Stimulated activated CD8-positive, alpha-beta memory T cell treated with anti-CD3 and anti-CD28 coated beads, Interleukin-2, amount 100 ng/mL, for 1 hour (primary cell): ENCODE data around the gene MAP3K2.
"Not testable (repeated sequence)": the region's sequence is repeated elsewhere in the genome, so short reads cannot be mapped to it uniquely, and the experiment has no call there.

Experiments
- DNase-seq, 2 donors: peaks; one replicate each; pipeline ENCODE4 v3.0.0-alpha.2; 2020; ENCODE audit warnings: low read depth in 2 of 2

MAP3K2 gene

GRCh38 chr2:127382831-127383230 lies 4.9 kb downstream of the MAP3K2 start:
- DNase-seq, result no peak

- DNase-seq, result no peak
Measured at GRCh38 chr2:127381762-127382161, 6.0 kb downstream of the MAP3K2 start.

- DNase-seq, result no peak
Measured at GRCh38 chr2:127379712-127380355, 7.9 kb downstream of the MAP3K2 start.

- no peak for DNase-seq
Measured at GRCh38 chr2:127378720-127379119, 9.1 kb downstream of the MAP3K2 start.

- no peak for DNase-seq
Measured at GRCh38 chr2:127377262-127377661, 10.5 kb downstream of the MAP3K2 start.

- DNase-seq, result no peak
Measured at GRCh38 chr2:127376257-127376656, 11.5 kb downstream of the MAP3K2 start.

- no peak for DNase-seq
Measured at GRCh38 chr2:127373362-127374083, 14.3 kb downstream of the MAP3K2 start.

GRCh38 chr2:127371037-127371436 lies 16.7 kb downstream of the MAP3K2 start:
- no peak for DNase-seq

GRCh38 chr2:127370010-127370409 lies 17.8 kb downstream of the MAP3K2 start:
- DNase-seq, result no peak

GRCh38 chr2:127365211-127365643 lies 22.5 kb downstream of the MAP3K2 start:
- DNase-seq, result no peak

- no peak for DNase-seq
Measured at GRCh38 chr2:127362971-127363370, 24.8 kb downstream of the MAP3K2 start.

- DNase-seq, result no peak
Measured at GRCh38 chr2:127361929-127362885, 25.6 kb downstream of the MAP3K2 start.

GRCh38 chr2:127360242-127360641 lies 27.5 kb downstream of the MAP3K2 start:
- DNase-seq, result no peak

GRCh38 chr2:127359520-127359919 lies 28.3 kb downstream of the MAP3K2 start:
- DNase-seq, result no peak

- no peak for DNase-seq
Measured at GRCh38 chr2:127358971-127359370, 28.8 kb downstream of the MAP3K2 start.

- no peak for DNase-seq
Measured at GRCh38 chr2:127358044-127358443, 29.7 kb downstream of the MAP3K2 start.

- DNase-seq, result no peak
Measured at GRCh38 chr2:127357591-127357990, 30.2 kb downstream of the MAP3K2 start.

GRCh38 chr2:127356531-127356930 lies 31.2 kb downstream of the MAP3K2 start:
- no peak for DNase-seq

- no peak for DNase-seq
Measured at GRCh38 chr2:127355407-127356008, 32.3 kb downstream of the MAP3K2 start.

GRCh38 chr2:127353873-127354676 lies 33.7 kb downstream of the MAP3K2 start:
- DNase-seq, result not testable (repeated sequence)

- not testable (repeated sequence) for DNase-seq
Measured at GRCh38 chr2:127353223-127353622, 34.6 kb downstream of the MAP3K2 start.
